Lung (tissue), 12 donors: ENCODE measurements around the gene PRX. TPM values are rescaled to one million over a fixed set of nuclear protein-coding genes. Genes with fewer than 3 reads are reported as not detected.

Experiments
- ATAC-seq: fragments of 200-7000 bp; cut with Tn5 transposase; one replicate; pipeline ENCODE4 v1.9.1; 2020; ENCODE audit warnings: moderate number of reproducible peaks; ENCODE audit not compliant: insufficient read depth, low FRiP score
- DNase-seq, 3 donors: peaks; one replicate each; pipeline ENCODE4 v3.0.0-alpha.2; 2013 to 2017
- H3K27ac ChIP-seq, 2 donors: one replicate each; pipeline ENCODE4 v1.5.1; 2013; ENCODE audit warnings: mild to moderate bottlenecking in 2 of 2, moderate library complexity in 2 of 2, control low read depth in 1 of 2, inconsistent platforms in 1 of 2, low read depth in 1 of 2, low read length in 1 of 2
- H3K27me3 ChIP-seq, 3 donors: one replicate each; pipeline ENCODE4 v1.5.1; 2013; ENCODE audit warnings: low read length in 2 of 3; ENCODE audit not compliant: control insufficient read depth in 3 of 3, insufficient read depth in 3 of 3
- H3K36me3 ChIP-seq, 4 donors: one replicate each; pipeline ENCODE4 v1.5.1; 2013; ENCODE audit warnings: low read length in 4 of 4, mild to moderate bottlenecking in 1 of 4, moderate library complexity in 1 of 4; ENCODE audit not compliant: control insufficient read depth in 4 of 4, insufficient read depth in 4 of 4
- H3K4me1 ChIP-seq, 5 donors: one replicate each; pipeline ENCODE4 v1.5.1; 2013; ENCODE audit warnings: low read length in 5 of 5, mild to moderate bottlenecking in 2 of 5, moderate library complexity in 1 of 5; ENCODE audit not compliant: control insufficient read depth in 5 of 5, insufficient read depth in 5 of 5
- H3K4me3 ChIP-seq: one replicate; pipeline ENCODE4 v1.5.1; 2013; ENCODE audit warnings: mild to moderate bottlenecking, control low read depth, moderate library complexity
- H3K9ac ChIP-seq, 2 donors: one replicate each; pipeline ENCODE4 v1.5.1; 2013; ENCODE audit warnings: low read length in 2 of 2, control low read depth in 1 of 2; ENCODE audit not compliant: insufficient read depth in 1 of 2
- H3K9me3 ChIP-seq, 4 donors: one replicate each; pipeline ENCODE4 v1.5.1; 2013; ENCODE audit warnings: low read length in 3 of 4, mild to moderate bottlenecking in 1 of 4, moderate library complexity in 1 of 4; ENCODE audit not compliant: control insufficient read depth in 4 of 4, insufficient read depth in 3 of 4
- WGBS, 2 donors: extraction: QIAGEN DNeasy Blood & Tissue Kit; methylation state at CpG; one replicate each; pipeline ENCODE4 v1.1.7; 2013; 5-methylcytosine and 5-hydroxymethylcytosine counted together
- polyA plus RNA-seq, 2 donors: library from polyadenylated mRNA; stranded (reverse); fragments of 200-250 nt; gene quantifications; one replicate each; pipeline ENCODE4 v1.2.1, GENCODE V29; 2013
- total RNA-seq, 2 donors: library from RNA; depleted of rRNA in 1 of 2; stranded (reverse); fragments of >200 nt in 1 of 2; gene quantifications; one replicate each; pipeline ENCODE4 v1.2.1, GENCODE V29; 2014 to 2021
- TF ChIP-seq, protein P1 (sequence below): IDR thresholded peaks from 2 replicates; pipeline ENCODE4 v1.5.1; 2012; ENCODE audit warnings: mild to moderate bottlenecking; ENCODE audit errors: control extremely low read depth, extremely low read depth
- donor health status: control.
- donor health status: control.
- donor health status: Bipolar disorder and iron deficiency.
- donor health status: healthy.
- donor health status: DM: yes; HTN: yes; CAD: no.

The PRX gene
- total and polyA plus RNA-seq, 4 donors = 16.9 to 43.8 (median 27.9) TPM

DNA sequence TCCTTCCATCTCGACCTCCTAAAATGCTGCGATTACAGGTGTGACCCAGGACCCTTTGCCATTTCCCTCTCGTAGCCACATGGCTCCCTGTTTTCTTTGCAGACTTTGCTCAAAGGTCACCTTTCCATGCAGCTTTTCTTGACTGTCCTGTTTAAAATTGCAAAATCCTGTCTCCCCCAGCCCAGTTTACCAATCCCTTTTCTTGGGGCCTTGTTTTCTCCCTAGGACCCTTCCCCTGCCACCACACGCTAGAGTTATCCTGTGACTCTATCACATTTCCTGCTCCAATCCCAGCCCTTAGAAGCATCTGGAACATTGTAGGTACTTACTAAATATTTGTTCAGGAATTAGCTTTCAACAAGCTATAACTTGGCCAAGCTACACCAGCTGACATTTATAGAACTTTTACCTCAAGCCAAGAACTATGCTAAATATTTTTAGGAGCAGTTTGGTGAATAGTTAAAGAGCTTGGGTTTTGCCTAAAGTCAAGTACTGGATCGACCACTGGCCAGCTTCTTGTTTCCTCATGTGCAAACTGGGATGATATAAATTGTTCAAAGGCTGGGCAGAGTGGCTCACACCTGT lies 40.1 kb upstream of the PRX start:
- H3K9me3 ChIP-seq = no peaks in the 10 kb centered on the region
- WGBS, 2 donors = 88 to 89% methylated on average over 5 of the region's 5 CpGs
- TF ChIP-seq, protein P1, sequence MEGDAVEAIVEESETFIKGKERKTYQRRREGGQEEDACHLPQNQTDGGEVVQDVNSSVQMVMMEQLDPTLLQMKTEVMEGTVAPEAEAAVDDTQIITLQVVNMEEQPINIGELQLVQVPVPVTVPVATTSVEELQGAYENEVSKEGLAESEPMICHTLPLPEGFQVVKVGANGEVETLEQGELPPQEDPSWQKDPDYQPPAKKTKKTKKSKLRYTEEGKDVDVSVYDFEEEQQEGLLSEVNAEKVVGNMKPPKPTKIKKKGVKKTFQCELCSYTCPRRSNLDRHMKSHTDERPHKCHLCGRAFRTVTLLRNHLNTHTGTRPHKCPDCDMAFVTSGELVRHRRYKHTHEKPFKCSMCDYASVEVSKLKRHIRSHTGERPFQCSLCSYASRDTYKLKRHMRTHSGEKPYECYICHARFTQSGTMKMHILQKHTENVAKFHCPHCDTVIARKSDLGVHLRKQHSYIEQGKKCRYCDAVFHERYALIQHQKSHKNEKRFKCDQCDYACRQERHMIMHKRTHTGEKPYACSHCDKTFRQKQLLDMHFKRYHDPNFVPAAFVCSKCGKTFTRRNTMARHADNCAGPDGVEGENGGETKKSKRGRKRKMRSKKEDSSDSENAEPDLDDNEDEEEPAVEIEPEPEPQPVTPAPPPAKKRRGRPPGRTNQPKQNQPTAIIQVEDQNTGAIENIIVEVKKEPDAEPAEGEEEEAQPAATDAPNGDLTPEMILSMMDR = no peak
- no peak overlapping the region for H3K27ac ChIP-seq
- H3K36me3 ChIP-seq = peaks cover 0 to 11% (median 9%) of the 10 kb centered on the region in 4 donors
- no peaks in the 10 kb centered on the region for H3K27me3 ChIP-seq
- no peak overlapping the region for H3K9ac ChIP-seq
- DNase-seq (no peak), ATAC-seq (no peak)
- no peak overlapping the region for H3K4me3 ChIP-seq
- no peaks in the 10 kb centered on the region for H3K4me1 ChIP-seq

DNA sequence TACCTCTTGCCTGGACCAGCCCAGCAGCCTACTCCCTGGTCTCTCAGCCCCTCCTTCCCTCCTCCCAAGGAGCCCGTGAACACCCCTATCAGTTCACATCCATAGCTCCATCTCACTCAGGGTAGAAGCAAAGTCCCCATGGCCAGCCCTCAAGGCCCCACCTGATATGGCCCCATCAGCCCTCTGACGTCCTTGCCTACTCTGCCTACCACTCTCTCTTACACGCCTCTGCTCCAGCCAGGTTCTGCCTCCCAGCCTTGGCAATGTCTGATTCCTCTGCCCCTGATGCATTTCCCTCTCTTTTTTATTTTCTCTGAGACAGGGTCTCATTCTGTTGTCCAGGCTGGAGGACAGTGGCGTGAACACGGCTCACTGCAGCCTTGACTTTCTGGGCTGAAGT lies 38.8 kb upstream of the PRX start:
- Histone ChIP-seq H3K27ac (no peak overlapping the region), H3K27me3 (no peaks in the 10 kb centered on the region), H3K9me3 (no peaks in the 10 kb centered on the region), H3K4me3 (no peak overlapping the region), H3K4me1 (no peaks in the 10 kb centered on the region), H3K36me3 (peaks cover 0 to 16% (median 13%) of the 10 kb centered on the region in 4 donors), H3K9ac (no peak overlapping the region)
- 82 to 88% methylated on average over 5 of the region's 5 CpGs for WGBS, 2 donors
- TF ChIP-seq, protein P1 = no peak
- ATAC-seq (no peak), DNase-seq (no peak)

DNA sequence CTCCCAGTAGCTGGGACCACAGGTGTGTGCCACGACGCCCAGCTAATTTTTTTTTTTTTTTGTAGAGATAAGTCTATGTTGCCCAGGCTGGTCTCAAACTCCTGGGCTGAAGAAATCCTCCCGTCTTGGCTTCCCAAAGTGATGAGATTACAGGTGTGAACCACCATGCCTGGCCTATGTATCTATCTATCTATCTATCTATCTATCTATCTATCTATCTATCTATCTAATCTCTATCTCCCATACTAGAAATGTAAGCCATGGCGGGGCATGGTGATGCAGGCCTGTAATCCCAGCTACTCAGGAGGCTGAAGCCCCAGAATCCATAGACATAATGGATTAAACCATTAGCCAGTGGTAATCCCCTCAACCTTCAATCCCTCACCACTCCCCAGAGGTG lies 37.5 kb upstream of the PRX start:
- TF ChIP-seq, protein P1 = no peak
- ATAC-seq (no peak), DNase-seq (no peak)
- Histone ChIP-seq H3K4me1 (no peaks in the 10 kb centered on the region), H3K9ac (no peak overlapping the region), H3K27me3 (no peaks in the 10 kb centered on the region), H3K27ac (no peak overlapping the region), H3K4me3 (no peak overlapping the region), H3K9me3 (no peaks in the 10 kb centered on the region), H3K36me3 (peaks cover 0 to 16% (median 13%) of the 10 kb centered on the region in 4 donors)
- WGBS, 2 donors = 96 to 98% methylated on average over 4 of the region's 4 CpGs

DNA sequence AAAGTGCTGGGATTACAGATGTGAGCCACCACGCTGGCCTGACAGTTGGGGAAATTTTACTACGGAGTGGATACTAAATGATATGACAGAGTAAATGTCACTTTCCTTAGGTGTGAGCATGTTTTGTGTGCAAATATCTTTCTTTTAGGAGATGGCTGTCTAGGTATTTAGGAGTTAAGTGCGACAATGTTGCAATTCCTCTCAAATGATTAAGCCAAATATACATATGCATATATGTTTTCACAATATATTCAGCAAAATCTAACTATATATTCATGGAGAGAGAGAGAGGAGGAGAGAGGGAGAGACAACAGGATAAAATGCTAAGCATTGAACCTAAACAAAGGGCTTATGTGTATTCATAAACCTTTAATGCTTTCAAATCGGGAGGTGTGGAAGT lies 36.3 kb upstream of the PRX start:
- Histone ChIP-seq H3K9ac (no peak overlapping the region), H3K36me3 (peaks cover 0 to 16% (median 12%) of the 10 kb centered on the region in 4 donors), H3K4me3 (no peak overlapping the region), H3K9me3 (no peaks in the 10 kb centered on the region), H3K27me3 (no peaks in the 10 kb centered on the region), H3K27ac (no peak overlapping the region), H3K4me1 (no peaks in the 10 kb centered on the region)
- TF ChIP-seq, protein P1 = no peak
- ATAC-seq (no peak), DNase-seq (no peak)
- 94 to 95% methylated on average over 4 of the region's 4 CpGs for WGBS, 2 donors
